ENCODE measurements around the gene SYNDIG1. TPM values are rescaled to one million over a fixed set of nuclear protein-coding genes. Genes with fewer than 3 reads are reported as not detected.

The SYNDIG1 gene
- total RNA-seq, 4 donors from 2014 or later, result 5.1 to 15.9 (median 14.3) TPM

GRCh38 chr20:24502661-24503060 lies 33.2 kb downstream of the SYNDIG1 start:
- no peak for DNase-seq (ENCODE audit: low spot score in 2 of 2)
- Histone ChIP-seq H3K27me3 (no peaks in the 10 kb centered on the region), H3K36me3 (no peaks in the 10 kb centered on the region), H3K4me1 (no peaks in the 10 kb centered on the region), H3K27ac (peak overlapping the region in 1 of 4 donors; percentile 47), H3K4me3 (no peak overlapping the region), H3K9me3 (no peaks in the 10 kb centered on the region)
- WGBS, 2 donors, result 47 to 53% methylated on average over 5 of the region's 5 CpGs
- no peak for TF ChIP-seq EP300 (IDR thresholded peaks at IDR 0.05)
- TF ChIP-seq, protein P1, sequence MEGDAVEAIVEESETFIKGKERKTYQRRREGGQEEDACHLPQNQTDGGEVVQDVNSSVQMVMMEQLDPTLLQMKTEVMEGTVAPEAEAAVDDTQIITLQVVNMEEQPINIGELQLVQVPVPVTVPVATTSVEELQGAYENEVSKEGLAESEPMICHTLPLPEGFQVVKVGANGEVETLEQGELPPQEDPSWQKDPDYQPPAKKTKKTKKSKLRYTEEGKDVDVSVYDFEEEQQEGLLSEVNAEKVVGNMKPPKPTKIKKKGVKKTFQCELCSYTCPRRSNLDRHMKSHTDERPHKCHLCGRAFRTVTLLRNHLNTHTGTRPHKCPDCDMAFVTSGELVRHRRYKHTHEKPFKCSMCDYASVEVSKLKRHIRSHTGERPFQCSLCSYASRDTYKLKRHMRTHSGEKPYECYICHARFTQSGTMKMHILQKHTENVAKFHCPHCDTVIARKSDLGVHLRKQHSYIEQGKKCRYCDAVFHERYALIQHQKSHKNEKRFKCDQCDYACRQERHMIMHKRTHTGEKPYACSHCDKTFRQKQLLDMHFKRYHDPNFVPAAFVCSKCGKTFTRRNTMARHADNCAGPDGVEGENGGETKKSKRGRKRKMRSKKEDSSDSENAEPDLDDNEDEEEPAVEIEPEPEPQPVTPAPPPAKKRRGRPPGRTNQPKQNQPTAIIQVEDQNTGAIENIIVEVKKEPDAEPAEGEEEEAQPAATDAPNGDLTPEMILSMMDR (IDR thresholded peaks at IDR 0.05), result no peak
- no peak for TF ChIP-seq POLR2A (IDR thresholded peaks at IDR 0.05)

DNA sequence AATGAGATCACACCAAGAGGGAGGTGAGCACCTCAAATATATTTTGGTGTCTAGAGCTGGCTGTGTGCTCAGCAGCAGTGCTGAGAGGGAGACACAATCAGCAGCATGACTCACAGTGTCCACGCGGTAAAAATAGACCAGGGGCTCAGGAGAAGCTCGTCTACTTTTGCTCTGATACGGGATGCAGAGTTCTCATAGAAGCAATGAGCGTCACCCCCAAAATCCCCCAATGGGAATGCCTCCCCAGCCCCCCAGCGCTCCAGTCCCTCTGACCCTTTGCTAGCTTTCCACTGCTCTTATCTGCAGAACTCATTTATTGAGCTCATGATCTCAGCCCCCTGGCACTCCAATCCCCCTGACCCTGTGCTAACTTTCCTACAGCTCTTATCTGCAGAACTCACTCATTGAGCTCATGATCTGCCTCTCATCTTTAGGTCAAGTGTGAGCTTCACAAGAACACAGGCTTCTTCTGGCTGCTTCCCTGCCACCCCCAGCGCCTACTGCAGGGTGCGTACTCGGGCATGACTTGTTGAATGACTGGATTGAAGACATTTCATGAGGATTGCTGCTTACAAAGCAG lies 34.0 kb downstream of the SYNDIG1 start:
- peak overlapping the region in 1 of 4 donors; percentile 47 for H3K27ac ChIP-seq

DNA sequence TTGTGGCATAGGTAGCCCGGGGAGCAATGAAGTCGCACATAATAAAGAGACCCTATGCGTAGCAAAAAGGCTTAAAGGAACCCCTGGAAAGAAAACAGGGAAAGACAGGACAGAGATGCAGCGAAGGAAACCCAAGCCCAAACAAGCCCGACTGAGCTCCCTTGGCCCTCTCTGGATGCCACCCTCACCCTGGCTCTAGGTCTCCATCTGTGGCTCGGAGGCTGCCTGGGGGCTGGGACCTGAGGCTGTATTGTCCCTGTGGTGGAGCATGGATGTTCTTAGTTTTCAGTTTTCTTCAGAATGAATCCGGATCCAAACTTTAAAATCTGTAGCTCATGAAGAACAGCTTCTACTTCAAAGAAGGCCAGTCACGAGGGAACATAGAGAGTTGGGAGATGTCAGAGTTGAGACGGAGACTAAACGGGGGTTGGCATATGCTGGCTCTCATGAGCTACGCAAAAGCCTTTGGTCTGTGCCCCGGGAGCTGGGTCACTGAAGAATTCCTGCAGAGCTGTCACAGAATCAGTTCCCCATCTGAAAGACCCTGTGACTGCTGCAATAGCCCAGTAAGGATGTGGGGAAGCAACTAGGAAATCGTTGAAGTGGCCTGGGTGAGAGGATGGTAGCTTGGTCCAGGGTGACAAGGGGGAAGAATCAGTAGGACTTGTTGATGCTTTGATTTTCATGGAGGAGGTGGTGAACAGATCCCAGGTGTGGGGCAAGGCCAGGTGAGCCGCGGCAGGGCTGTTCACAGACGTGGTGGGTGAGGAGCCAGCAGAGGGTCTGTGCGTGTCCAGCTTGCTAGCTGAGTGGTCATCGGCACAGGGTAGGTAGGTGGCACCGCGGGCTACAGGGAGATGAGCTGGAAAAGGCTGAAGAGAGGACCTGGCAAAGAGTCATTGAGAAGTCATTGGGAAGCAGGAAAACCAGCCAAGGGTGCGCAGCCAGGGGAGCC lies 35.2 kb downstream of the SYNDIG1 start:
- 86 to 87% methylated on average over 21 of the region's 21 CpGs for WGBS, 2 donors
- no peaks in the 10 kb centered on the region for H3K36me3 ChIP-seq
- H3K4me3 ChIP-seq, result no peak overlapping the region
- H3K9me3 ChIP-seq, result no peaks in the 10 kb centered on the region
- TF ChIP-seq EP300 (IDR thresholded peaks at IDR 0.05), result no peak
- TF ChIP-seq, protein P1 (IDR thresholded peaks at IDR 0.05), result no peak
- TF ChIP-seq POLR2A (IDR thresholded peaks at IDR 0.05), result no peak
- no peaks in the 10 kb centered on the region for H3K4me1 ChIP-seq
- H3K27ac ChIP-seq, result no peak overlapping the region
- no peak for DNase-seq (ENCODE audit: low spot score in 2 of 2)
- no peaks in the 10 kb centered on the region for H3K27me3 ChIP-seq

More for the DNA sequence above, 34.0 kb downstream of the SYNDIG1 start:
- Histone ChIP-seq H3K36me3 (no peaks in the 10 kb centered on the region), H3K4me3 (no peak overlapping the region), H3K4me1 (no peaks in the 10 kb centered on the region), H3K27me3 (no peaks in the 10 kb centered on the region), H3K9me3 (no peaks in the 10 kb centered on the region)
- 46 to 50% methylated on average over 9 of the region's 9 CpGs for WGBS, 2 donors
- no peak for DNase-seq (ENCODE audit: low spot score in 2 of 2)
- TF ChIP-seq EP300 (IDR thresholded peaks at IDR 0.05) (no peak), POLR2A (IDR thresholded peaks at IDR 0.05) (no peak)
- TF ChIP-seq, protein P1 (IDR thresholded peaks at IDR 0.05), result no peak

DNA sequence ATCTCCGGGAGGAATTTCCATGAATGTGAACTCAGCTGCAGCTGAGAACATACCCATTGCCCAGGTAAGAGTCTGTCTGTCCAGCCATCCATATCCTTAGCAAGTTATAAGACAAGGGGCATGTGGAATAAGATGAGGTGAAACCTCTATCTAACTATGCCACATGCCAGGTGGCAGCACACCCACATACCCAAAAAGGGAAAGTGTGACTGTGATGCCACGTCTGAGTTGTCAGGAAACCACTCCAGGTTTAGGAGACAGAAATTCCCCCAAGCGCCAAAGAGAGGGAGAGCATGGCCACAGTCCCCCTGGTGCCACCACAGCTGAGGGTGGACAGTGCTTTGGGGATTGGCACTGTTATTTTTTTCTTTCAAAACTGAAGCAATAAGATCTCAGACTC lies 36.7 kb downstream of the SYNDIG1 start:
- H3K27me3 ChIP-seq, result no peaks in the 10 kb centered on the region
- no peaks in the 10 kb centered on the region for H3K4me1 ChIP-seq
- H3K36me3 ChIP-seq, result no peaks in the 10 kb centered on the region
- DNase-seq (ENCODE audit: low spot score in 2 of 2), result no peak
- TF ChIP-seq EP300 (IDR thresholded peaks at IDR 0.05), result no peak
- no peak for TF ChIP-seq POLR2A (IDR thresholded peaks at IDR 0.05)
- TF ChIP-seq, protein P1 (IDR thresholded peaks at IDR 0.05), result no peak
- no peak overlapping the region for H3K4me3 ChIP-seq
- no peaks in the 10 kb centered on the region for H3K9me3 ChIP-seq
- no peak overlapping the region for H3K27ac ChIP-seq
- whole genome bisulfite sequencing, 2 donors, result 77 to 85% methylated on average over 3 of the region's 3 CpGs

DNA sequence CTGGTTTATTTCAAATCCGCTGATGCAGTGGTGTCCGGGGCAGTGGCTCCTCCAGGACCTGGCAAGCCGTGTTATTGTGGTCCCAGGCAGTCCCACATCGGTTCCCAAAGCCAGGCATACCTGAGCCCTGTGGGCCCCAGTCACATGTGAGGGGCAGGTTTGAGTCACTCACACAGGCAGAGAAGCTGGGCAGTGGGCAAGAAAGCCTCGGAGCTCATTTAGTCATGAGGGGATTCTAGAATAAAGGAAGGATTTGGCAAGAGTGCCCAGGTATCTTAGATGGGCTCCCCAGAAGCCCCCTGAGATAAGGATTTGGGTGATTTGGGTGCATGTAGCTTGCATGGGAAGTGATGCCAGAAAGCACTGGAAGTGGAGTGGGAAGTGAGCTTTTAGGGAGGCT lies 37.3 kb downstream of the SYNDIG1 start:
- no peak for DNase-seq (ENCODE audit: low spot score in 2 of 2)
- Histone ChIP-seq H3K4me3 (no peak overlapping the region), H3K9me3 (no peaks in the 10 kb centered on the region), H3K27me3 (no peaks in the 10 kb centered on the region), H3K4me1 (no peaks in the 10 kb centered on the region), H3K36me3 (no peaks in the 10 kb centered on the region), H3K27ac (no peak overlapping the region)
- TF ChIP-seq POLR2A (IDR thresholded peaks at IDR 0.05), result no peak
- TF ChIP-seq, protein P1 (IDR thresholded peaks at IDR 0.05), result no peak
- TF ChIP-seq EP300 (IDR thresholded peaks at IDR 0.05), result no peak
- 87% methylated on average over 5 of the region's 5 CpGs for WGBS, 2 donors

Measured in tibial nerve (tissue), 4 donors.